HG03280 (cell line): Measurements from ENCODE around the gene GLCCI1.

ENCODE experiments used
- ATAC-seq: cut with Tn5 transposase; IDR thresholded peaks from one replicate; pipeline ENCODE4 v1.9.1; 2021; ENCODE audit warnings: mild to moderate bottlenecking, moderate library complexity; ENCODE audit not compliant: unreplicated experiment

The GLCCI1 gene

GRCh38 chr7:7968544-7969305, at the start of gene GLCCI1:
GLCCI1 (plus strand) TSS chr7:7968796; CDS start chr7:7969351, 555 bp downstream.
- ATAC-seq = peak; percentile 83

- no peak for ATAC-seq
These were observed 49.1 kb upstream of the GLCCI1 start for GRCh38 chr7:7919449-7919945.

GRCh38 chr7:7920056-7920455, 48.5 kb upstream of the GLCCI1 start:
- ATAC-seq = no peak

- peak; percentile 94 for ATAC-seq
These were observed 48.1 kb upstream of the GLCCI1 start for GRCh38 chr7:7920481-7920880.

GRCh38 chr7:7921830-7922229, 46.8 kb upstream of the GLCCI1 start:
- ATAC-seq = no peak

GRCh38 chr7:7922684-7923385, 45.8 kb upstream of the GLCCI1 start:
- ATAC-seq = no peak

GRCh38 chr7:7923818-7924217, 44.8 kb upstream of the GLCCI1 start:
- ATAC-seq = no peak

- ATAC-seq = no peak
These were observed 44.3 kb upstream of the GLCCI1 start for GRCh38 chr7:7924303-7924702.

- ATAC-seq = no peak
These were observed 37.0 kb upstream of the GLCCI1 start for GRCh38 chr7:7931626-7932025.

GRCh38 chr7:7932553-7932952, 36.0 kb upstream of the GLCCI1 start:
- ATAC-seq = no peak

- ATAC-seq = no peak
These were observed 34.6 kb upstream of the GLCCI1 start for GRCh38 chr7:7933915-7934526.

- no peak for ATAC-seq
These were observed 33.7 kb upstream of the GLCCI1 start for GRCh38 chr7:7934945-7935344.

- ATAC-seq = no peak
These were observed 30.1 kb upstream of the GLCCI1 start for GRCh38 chr7:7938471-7938870.

GRCh38 chr7:7943951-7944350, 24.6 kb upstream of the GLCCI1 start:
- no peak for ATAC-seq

- ATAC-seq = peak; percentile 89
These were observed 23.8 kb upstream of the GLCCI1 start for GRCh38 chr7:7944619-7945282.

GRCh38 chr7:7946486-7946885, 22.1 kb upstream of the GLCCI1 start:
- ATAC-seq = no peak

GRCh38 chr7:7948232-7948631, 20.4 kb upstream of the GLCCI1 start:
- no peak for ATAC-seq

- ATAC-seq = no peak
These were observed 14.8 kb upstream of the GLCCI1 start for GRCh38 chr7:7953806-7954205.

GRCh38 chr7:7956531-7957128, 12.0 kb upstream of the GLCCI1 start:
- no peak for ATAC-seq

- no peak for ATAC-seq
These were observed 11.1 kb upstream of the GLCCI1 start for GRCh38 chr7:7957513-7957912.
